NB4 (cell line): Measurements from ENCODE around the gene UPK3BL1.
"Not testable (repeated sequence)": the region's sequence is repeated elsewhere in the genome, so short reads cannot be mapped to it uniquely, and the experiment has no call there.

Experiments
- MYC ChIP-seq: IDR thresholded peaks from 2 replicates; pipeline ENCODE4 v1.6.1; 2011; ENCODE audit warnings: low read depth, low read length
- POLR2A ChIP-seq: IDR thresholded peaks from 2 replicates; pipeline ENCODE4 v1.6.1; 2011; ENCODE audit warnings: mild to moderate bottlenecking; ENCODE audit not compliant: insufficient read length; ENCODE audit errors: extremely low read depth
- TF ChIP-seq, protein P1 (sequence below): IDR thresholded peaks from one replicate; pipeline ENCODE4 v1.5.1; 2012; ENCODE audit warnings: low read depth, low read length
- TF ChIP-seq, protein P2 (sequence below): IDR thresholded peaks from 2 replicates; pipeline ENCODE4 v1.6.1; 2011; ENCODE audit warnings: low read depth, low read length

DNA sequence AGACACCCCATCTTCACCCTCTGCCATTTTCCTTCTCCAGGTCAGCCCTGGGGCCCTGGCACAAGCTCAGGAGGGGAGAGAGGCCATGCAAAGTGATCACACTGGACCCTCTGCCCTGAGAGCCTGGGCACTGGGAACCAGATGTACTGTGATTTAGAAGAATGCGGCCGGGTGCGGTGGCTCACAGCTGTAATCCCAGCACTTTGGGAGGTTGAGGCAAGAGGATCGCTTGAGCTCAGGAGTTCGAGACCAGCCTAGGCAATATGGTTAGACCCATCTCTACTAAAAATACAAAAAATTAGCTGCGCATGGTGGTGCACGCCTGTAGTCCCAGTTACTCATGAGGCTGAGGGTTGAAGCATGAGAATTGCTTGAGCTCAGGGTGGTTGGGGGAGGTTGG is 5.2 kb upstream of the UPK3BL1 start:
- TF ChIP-seq, protein P1, sequence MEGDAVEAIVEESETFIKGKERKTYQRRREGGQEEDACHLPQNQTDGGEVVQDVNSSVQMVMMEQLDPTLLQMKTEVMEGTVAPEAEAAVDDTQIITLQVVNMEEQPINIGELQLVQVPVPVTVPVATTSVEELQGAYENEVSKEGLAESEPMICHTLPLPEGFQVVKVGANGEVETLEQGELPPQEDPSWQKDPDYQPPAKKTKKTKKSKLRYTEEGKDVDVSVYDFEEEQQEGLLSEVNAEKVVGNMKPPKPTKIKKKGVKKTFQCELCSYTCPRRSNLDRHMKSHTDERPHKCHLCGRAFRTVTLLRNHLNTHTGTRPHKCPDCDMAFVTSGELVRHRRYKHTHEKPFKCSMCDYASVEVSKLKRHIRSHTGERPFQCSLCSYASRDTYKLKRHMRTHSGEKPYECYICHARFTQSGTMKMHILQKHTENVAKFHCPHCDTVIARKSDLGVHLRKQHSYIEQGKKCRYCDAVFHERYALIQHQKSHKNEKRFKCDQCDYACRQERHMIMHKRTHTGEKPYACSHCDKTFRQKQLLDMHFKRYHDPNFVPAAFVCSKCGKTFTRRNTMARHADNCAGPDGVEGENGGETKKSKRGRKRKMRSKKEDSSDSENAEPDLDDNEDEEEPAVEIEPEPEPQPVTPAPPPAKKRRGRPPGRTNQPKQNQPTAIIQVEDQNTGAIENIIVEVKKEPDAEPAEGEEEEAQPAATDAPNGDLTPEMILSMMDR: not testable (repeated sequence)
- not testable (repeated sequence) for TF ChIP-seq POLR2A, MYC
- TF ChIP-seq, protein P2, sequence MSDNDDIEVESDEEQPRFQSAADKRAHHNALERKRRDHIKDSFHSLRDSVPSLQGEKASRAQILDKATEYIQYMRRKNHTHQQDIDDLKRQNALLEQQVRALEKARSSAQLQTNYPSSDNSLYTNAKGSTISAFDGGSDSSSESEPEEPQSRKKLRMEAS: not testable (repeated sequence)
